Nephron (organoid): Measurements from ENCODE around the gene PHF21A.
A peak's percentile ranks its signal among the peaks of the same experiment; 100 is the strongest.

Experiments
- H3K27ac Mint-ChIP-seq, 3 experiments: 2 replicates each; pipeline ENCODE4 v1.8.0; 2020; ENCODE audit warnings: mixed read lengths in 3 of 3, mild to moderate bottlenecking in 2 of 3, moderate library complexity in 1 of 3
- H3K27me3 Mint-ChIP-seq: 2 replicates; pipeline ENCODE4 v1.8.0; 2021; ENCODE audit warnings: low read depth, mild to moderate bottlenecking, moderate library complexity, mixed read lengths
- H3K36me3 Mint-ChIP-seq: 2 replicates; pipeline ENCODE4 v1.8.0; 2020; ENCODE audit warnings: low read depth, mixed read lengths
- H3K4me1 Mint-ChIP-seq: 2 replicates; pipeline ENCODE4 v1.8.0; 2020; ENCODE audit warnings: mixed read lengths
- H3K4me3 Mint-ChIP-seq, 3 experiments: 2 replicates each; pipeline ENCODE4 v1.8.0; 2020; ENCODE audit warnings: mild to moderate bottlenecking in 3 of 3, mixed read lengths in 3 of 3, moderate library complexity in 2 of 3
- H3K9me3 Mint-ChIP-seq: 2 replicates; pipeline ENCODE4 v1.8.0; 2020; ENCODE audit warnings: mixed read lengths
- TF ChIP-seq, protein P1 (sequence below), 3 experiments: fragments of 200-600 bp; sonication (generic); IDR thresholded peaks; one replicate each; pipeline ENCODE4 v1.5.0; 2021; ENCODE audit warnings: antibody characterized with exemption in 3 of 3; ENCODE audit not compliant: unreplicated experiment in 3 of 3

Gene PHF21A

DNA sequence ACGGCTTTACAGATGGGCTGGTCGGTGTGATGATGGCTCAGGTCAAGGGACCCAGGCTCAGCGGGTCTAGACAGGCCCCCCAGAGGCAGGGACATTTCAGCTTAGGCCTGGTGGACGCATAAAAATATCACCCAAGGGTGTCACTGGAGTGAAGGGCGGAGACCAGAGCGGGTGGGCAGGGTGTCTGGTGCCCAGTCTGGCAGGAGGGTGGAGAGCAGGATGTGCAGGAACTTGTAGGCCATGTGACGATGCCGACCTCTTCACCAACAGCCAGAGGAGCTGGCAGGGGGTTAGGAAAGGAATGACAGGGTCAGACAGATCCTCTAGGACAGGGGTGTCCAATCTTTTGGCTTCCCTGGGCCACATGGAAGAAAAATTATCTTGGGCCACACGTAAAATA, 231.3 kb downstream of the PHF21A start:
- Mint-ChIP-seq H3K4me1 (peaks cover 13% of the 10 kb centered on the region), H3K9me3 (no peaks in the 10 kb centered on the region), H3K27ac (no peak overlapping the region), H3K4me3 (no peak overlapping the region), H3K27me3 (peaks cover 32% of the 10 kb centered on the region), H3K36me3 (no peaks in the 10 kb centered on the region)
- TF ChIP-seq, protein P1, sequence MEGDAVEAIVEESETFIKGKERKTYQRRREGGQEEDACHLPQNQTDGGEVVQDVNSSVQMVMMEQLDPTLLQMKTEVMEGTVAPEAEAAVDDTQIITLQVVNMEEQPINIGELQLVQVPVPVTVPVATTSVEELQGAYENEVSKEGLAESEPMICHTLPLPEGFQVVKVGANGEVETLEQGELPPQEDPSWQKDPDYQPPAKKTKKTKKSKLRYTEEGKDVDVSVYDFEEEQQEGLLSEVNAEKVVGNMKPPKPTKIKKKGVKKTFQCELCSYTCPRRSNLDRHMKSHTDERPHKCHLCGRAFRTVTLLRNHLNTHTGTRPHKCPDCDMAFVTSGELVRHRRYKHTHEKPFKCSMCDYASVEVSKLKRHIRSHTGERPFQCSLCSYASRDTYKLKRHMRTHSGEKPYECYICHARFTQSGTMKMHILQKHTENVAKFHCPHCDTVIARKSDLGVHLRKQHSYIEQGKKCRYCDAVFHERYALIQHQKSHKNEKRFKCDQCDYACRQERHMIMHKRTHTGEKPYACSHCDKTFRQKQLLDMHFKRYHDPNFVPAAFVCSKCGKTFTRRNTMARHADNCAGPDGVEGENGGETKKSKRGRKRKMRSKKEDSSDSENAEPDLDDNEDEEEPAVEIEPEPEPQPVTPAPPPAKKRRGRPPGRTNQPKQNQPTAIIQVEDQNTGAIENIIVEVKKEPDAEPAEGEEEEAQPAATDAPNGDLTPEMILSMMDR (IDR thresholded peaks at IDR 0.05; ENCODE audit: unreplicated experiment in 3 of 3): no peak

DNA sequence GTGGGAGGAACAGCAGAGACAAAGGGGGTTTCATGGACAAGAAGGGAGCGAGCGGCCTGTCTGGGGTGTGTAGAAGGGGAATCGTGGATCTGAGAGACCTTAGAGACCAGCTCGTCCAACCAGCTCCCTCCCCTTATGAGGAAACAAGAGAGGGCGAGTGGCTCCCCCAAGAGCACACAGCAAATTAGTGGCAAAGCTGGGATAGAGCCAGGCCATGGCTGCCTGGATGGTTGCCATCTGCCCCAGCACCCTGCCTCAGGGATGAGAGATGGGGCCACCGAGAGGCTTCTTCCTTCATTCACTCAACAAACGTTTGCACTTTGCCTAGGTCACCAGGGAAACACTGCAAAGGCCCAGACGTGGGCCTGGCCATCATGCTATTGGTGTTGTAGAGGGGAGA, 231.7 kb downstream of the PHF21A start:
- TF ChIP-seq, protein P1 (IDR thresholded peaks at IDR 0.05; ENCODE audit: unreplicated experiment in 3 of 3): no peak
- Mint-ChIP-seq H3K27me3 (peaks cover 36% of the 10 kb centered on the region), H3K36me3 (no peaks in the 10 kb centered on the region), H3K9me3 (no peaks in the 10 kb centered on the region), H3K27ac (no peak overlapping the region), H3K4me1 (peaks cover 9% of the 10 kb centered on the region), H3K4me3 (no peak overlapping the region)

DNA sequence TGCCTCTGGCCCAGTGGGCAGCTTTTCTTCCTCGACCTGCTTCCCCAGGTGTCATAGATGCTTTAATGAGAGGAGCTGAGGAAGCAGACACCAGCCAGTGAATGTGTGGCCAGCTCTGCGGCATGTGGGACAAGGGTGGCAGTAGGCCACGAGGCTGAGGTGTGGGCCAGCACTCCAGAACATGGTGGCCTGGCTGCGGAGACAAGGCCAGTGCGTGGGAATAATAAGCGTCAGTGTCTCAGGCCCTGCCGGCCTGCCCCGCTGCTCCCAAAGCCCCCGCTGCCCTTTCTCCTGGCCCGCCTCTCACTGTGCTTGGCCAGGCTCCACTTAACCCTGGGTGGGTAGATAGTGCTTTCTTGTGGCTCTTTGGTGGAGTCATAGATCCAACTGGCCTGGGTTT, 233.7 kb downstream of the PHF21A start:
- TF ChIP-seq, protein P1 (IDR thresholded peaks at IDR 0.05; ENCODE audit: unreplicated experiment in 3 of 3): no peak
- no peaks in the 10 kb centered on the region for H3K9me3 Mint-ChIP-seq
- H3K27me3 Mint-ChIP-seq: peaks cover 43% of the 10 kb centered on the region
- no peaks in the 10 kb centered on the region for H3K36me3 Mint-ChIP-seq
- peaks cover 4% of the 10 kb centered on the region for H3K4me1 Mint-ChIP-seq
- H3K4me3 Mint-ChIP-seq: peak overlapping the region in 2 of 3 experiments; percentile 26 to 32
- no peak overlapping the region for H3K27ac Mint-ChIP-seq

DNA sequence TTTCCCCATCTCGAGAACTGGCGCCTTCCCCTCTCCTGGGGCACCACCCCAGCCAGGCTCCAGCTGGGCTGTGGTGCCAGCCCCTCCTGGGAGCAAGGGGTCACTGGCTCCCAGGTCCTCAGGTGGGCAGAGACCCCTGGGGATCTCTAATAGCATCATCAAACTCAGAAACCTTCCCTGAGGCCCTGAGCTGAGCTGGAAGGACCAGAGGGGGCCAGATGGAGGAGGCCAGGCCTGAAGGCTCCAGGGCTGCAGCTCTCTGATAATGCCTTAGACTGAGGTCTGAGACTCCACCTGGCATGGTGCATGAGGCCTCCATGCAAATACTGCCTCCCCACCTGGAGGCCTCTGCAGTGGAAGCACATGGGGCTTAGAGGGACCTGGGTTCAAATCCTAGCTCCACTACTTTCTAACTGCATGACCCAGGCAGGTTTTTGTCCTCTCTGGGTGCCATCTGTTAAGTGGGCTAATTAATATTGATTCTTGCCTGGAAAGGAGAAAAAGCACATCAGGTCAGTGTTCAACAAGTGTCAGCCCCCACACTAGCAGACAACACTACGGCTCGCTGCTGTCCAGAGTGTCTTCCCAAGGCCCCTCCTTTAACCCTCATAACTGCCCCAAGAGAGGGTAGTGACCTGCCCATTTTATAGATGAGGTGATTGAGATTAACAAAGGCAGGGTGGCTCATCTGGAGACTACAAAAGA, 234.3 kb downstream of the PHF21A start:
- TF ChIP-seq, protein P1 (IDR thresholded peaks at IDR 0.05; ENCODE audit: unreplicated experiment in 3 of 3): no peak
- Mint-ChIP-seq H3K27me3 (peaks cover 38% of the 10 kb centered on the region), H3K4me3 (peak overlapping the region; percentile 21 to 61 (median 55)), H3K27ac (no peak overlapping the region), H3K4me1 (peaks cover 4% of the 10 kb centered on the region), H3K36me3 (peaks cover 5% of the 10 kb centered on the region), H3K9me3 (no peaks in the 10 kb centered on the region)

DNA sequence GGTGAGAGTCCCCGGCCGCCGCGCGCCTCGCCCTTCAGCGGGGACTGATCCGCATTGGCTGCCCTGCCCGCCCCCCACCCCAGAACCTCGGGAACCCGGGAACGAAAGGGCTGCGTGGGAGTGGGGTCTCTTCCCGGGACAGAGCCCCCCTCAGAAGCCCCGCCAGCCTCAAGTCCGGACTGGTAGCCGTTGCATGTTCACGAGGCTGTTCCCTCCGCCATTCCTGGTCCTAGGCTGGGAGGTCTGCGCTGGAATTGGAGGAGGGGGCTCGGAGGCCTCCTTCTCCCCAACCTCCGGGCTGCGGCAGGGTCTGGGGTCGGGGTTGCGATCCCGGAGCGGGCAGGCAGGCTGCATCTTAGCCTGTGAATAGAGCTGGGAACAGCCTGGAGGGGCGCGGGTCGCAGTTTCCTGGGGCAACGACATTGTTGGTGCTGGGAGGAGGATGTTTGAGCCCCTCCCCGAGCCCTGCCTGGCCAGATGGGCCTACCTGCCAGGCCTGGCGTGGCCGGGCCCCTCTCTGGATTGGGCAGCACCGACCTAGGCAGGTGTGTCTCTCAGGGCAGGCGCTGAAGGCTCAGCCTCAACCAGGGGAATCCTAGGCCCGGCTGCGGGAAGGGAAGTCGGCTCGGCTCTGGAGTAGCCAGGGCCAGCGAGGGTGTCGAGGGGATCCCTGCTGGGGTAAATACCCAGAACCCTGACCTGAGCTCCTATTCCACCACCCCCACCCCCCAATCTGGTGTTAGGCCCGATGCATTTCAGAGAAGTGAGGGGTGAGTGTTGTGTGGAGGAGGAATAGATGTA, 235.1 kb downstream of the PHF21A start:
- peaks cover 5% of the 10 kb centered on the region for H3K36me3 Mint-ChIP-seq
- no peak overlapping the region for H3K27ac Mint-ChIP-seq
- H3K9me3 Mint-ChIP-seq: no peaks in the 10 kb centered on the region
- TF ChIP-seq, protein P1 (IDR thresholded peaks at IDR 0.05; ENCODE audit: unreplicated experiment in 3 of 3): no peak
- H3K27me3 Mint-ChIP-seq: peaks cover 38% of the 10 kb centered on the region
- H3K4me1 Mint-ChIP-seq: peaks cover 4% of the 10 kb centered on the region
- peak overlapping the region; percentile 46 to 63 (median 61) for H3K4me3 Mint-ChIP-seq
